ENCODE measurements around the gene SMIM41. TPM values are rescaled to one million over a fixed set of nuclear protein-coding genes. Genes with fewer than 3 reads are reported as not detected.

The SMIM41 gene
- polyA plus RNA-seq, 3 donors = not detected

- intact Hi-C loops (cut with micrococcal nuclease) = loop anchor here in 1 of 2 donors (5.0 kb wide), 2 partner anchors 36 to 96 kb away; no protein-coding TSS in a partner anchor
- peaks cover 29 to 48% (median 32%) of the 10 kb centered on the region in 3 donors for H3K27me3 Mint-ChIP-seq (ENCODE audit: low read depth in 3 of 3)
- no peaks in the 10 kb centered on the region for H3K36me3 Mint-ChIP-seq
- Histone ChIP-seq H3K9ac (ENCODE audit: insufficient read depth, low read length, poor library complexity, severe bottlenecking) (no peak overlapping the region), H3K79me2 (ENCODE audit: insufficient read depth, low read length) (no peaks in the 10 kb centered on the region), H4K20me1 (ENCODE audit: insufficient read depth, low read length) (no peaks in the 10 kb centered on the region), H3K4me1 (ENCODE audit: control insufficient read depth in 1 of 2, insufficient read depth in 2 of 2, low read length in 2 of 2) (peaks cover 19 to 41% of the 10 kb centered on the region in 2 donors), H3K36me3 (replicated peaks in 1 of 2; ENCODE audit: control insufficient read depth in 1 of 2, insufficient read depth in 2 of 2, low read length in 2 of 2) (no peaks in the 10 kb centered on the region), H3K27ac (ENCODE audit: low read depth in 1 of 2, low read length in 2 of 2) (no peak overlapping the region), H2AFZ (ENCODE audit: insufficient read depth, low read depth, low read length, poor library complexity, severe bottlenecking) (no peak overlapping the region), H3K9me3 (replicated peaks in 1 of 2; ENCODE audit: control insufficient read depth in 1 of 2, insufficient read depth in 1 of 2, low read length in 2 of 2) (no peaks in the 10 kb centered on the region), H3K4me3 (replicated peaks in 1 of 3; ENCODE audit: low read depth in 2 of 3, low read length in 3 of 3) (no peak overlapping the region), H3K4me2 (replicated peaks; ENCODE audit: extremely low read depth, low read length, poor library complexity, severe bottlenecking) (no peak overlapping the region), H3K27me3 (ENCODE audit: control insufficient read depth in 2 of 2, insufficient read depth in 2 of 2, low read length in 2 of 2) (peaks cover 0 to 12% of the 10 kb centered on the region in 2 donors)
- TF ChIP-seq CTCF (IDR thresholded peaks at IDR 0.05) = no peak
- peaks cover 41% of the 10 kb centered on the region for H3K4me1 Mint-ChIP-seq
- H3K4me3 Mint-ChIP-seq = no peak overlapping the region
- 82% methylated on average over 3 of the region's 8 CpGs for WGBS (ENCODE audit: insufficient coverage)
- DNase-seq = no peak
- peaks cover 0 to 1% (median 0%) of the 10 kb centered on the region in 7 donors for H3K9me3 Mint-ChIP-seq
- H3K27ac Mint-ChIP-seq = peak overlapping the region in 2 of 7 donors; percentile 26 to 61
These were observed 44.1 kb downstream of the SMIM41 start for GRCh38 chr12:52123487-52124186.

GRCh38 chr12:52125476-52125900 lies 46.0 kb downstream of the SMIM41 start:
- no peak overlapping the region for H3K9ac ChIP-seq (ENCODE audit: insufficient read depth, low read length, poor library complexity, severe bottlenecking)
- H4K20me1 ChIP-seq (ENCODE audit: insufficient read depth, low read length) = no peaks in the 10 kb centered on the region
- Mint-ChIP-seq H3K4me3 (no peak overlapping the region), H3K27ac (no peak overlapping the region), H3K9me3 (peaks cover 0 to 1% (median 0%) of the 10 kb centered on the region in 7 donors), H3K4me1 (peaks cover 24% of the 10 kb centered on the region), H3K36me3 (no peaks in the 10 kb centered on the region), H3K27me3 (ENCODE audit: low read depth in 3 of 3) (peaks cover 26 to 39% (median 28%) of the 10 kb centered on the region in 3 donors)
- H3K4me1 ChIP-seq (ENCODE audit: control insufficient read depth in 1 of 2, insufficient read depth in 2 of 2, low read length in 2 of 2) = peaks cover 2 to 22% of the 10 kb centered on the region in 2 donors
- intact Hi-C loops (cut with micrococcal nuclease) = no loop called here
- H2AFZ ChIP-seq (ENCODE audit: insufficient read depth, low read depth, low read length, poor library complexity, severe bottlenecking) = no peak overlapping the region
- no peak overlapping the region for H3K4me3 ChIP-seq (replicated peaks in 1 of 3; ENCODE audit: low read depth in 2 of 3, low read length in 3 of 3)
- H3K4me2 ChIP-seq (replicated peaks; ENCODE audit: extremely low read depth, low read length, poor library complexity, severe bottlenecking) = no peak overlapping the region
- 100% methylated on average over 3 of the region's 6 CpGs for WGBS (ENCODE audit: insufficient coverage)
- TF ChIP-seq CTCF (IDR thresholded peaks at IDR 0.05) = no peak
- no peaks in the 10 kb centered on the region for H3K79me2 ChIP-seq (ENCODE audit: insufficient read depth, low read length)
- H3K27me3 ChIP-seq (ENCODE audit: control insufficient read depth in 2 of 2, insufficient read depth in 2 of 2, low read length in 2 of 2) = peaks cover 0 to 12% of the 10 kb centered on the region in 2 donors
- no peaks in the 10 kb centered on the region for H3K36me3 ChIP-seq (replicated peaks in 1 of 2; ENCODE audit: control insufficient read depth in 1 of 2, insufficient read depth in 2 of 2, low read length in 2 of 2)
- DNase-seq = no peak
- H3K27ac ChIP-seq (ENCODE audit: low read depth in 1 of 2, low read length in 2 of 2) = no peak overlapping the region
- no peaks in the 10 kb centered on the region for H3K9me3 ChIP-seq (replicated peaks in 1 of 2; ENCODE audit: control insufficient read depth in 1 of 2, insufficient read depth in 1 of 2, low read length in 2 of 2)

Data from CD14-positive monocyte (primary cell).